Activated CD8-positive, alpha-beta memory T cell treated with anti-CD3 and anti-CD28 coated beads for 1 hour (primary cell): ENCODE results near the gene AMFR.

Experiments used
- DNase-seq, 2 donors: peaks; one replicate each; pipeline ENCODE4 v3.0.0-alpha.2; 2020; ENCODE audit warnings: low read depth in 1 of 2; ENCODE audit errors: extremely low read depth in 1 of 2

Gene AMFR

DNA sequence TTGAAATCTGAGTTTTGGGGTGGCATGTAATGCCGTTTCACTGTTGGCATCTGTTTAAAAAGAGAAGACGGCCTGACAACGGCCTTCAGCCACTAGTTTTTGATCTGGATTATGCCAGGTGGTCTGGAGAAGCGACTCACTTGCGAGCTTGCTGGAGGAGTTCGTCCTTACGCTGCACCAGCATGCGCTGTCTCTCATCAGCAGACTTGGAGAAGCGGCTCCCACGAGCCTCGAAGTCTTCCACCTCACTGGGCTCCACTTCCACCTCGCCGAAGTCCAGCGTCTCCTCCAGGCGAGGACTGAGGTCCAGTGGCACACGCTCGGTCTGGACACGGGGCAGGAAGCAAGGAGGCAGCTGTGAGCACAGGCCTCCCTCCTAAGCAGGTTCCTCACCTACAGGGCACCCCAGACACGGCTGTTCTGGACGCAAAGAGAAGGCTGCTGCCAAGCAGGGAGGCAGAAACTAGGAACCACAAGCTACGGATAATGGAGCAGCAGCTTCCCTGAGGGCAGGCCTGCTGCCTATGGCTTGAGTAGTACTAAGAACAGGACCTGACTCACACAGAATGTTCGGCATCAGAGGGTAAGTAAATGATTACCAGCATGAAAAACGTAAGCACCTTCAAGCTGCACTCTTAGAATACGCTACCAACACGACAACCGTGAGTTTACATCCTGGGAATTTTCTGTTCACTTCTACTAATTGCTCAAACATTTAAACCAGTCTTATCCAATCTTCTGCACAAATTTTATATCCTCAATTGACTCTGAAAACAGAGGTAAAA is 61.4 kb downstream of the AMFR start:
- no peak for DNase-seq

DNA sequence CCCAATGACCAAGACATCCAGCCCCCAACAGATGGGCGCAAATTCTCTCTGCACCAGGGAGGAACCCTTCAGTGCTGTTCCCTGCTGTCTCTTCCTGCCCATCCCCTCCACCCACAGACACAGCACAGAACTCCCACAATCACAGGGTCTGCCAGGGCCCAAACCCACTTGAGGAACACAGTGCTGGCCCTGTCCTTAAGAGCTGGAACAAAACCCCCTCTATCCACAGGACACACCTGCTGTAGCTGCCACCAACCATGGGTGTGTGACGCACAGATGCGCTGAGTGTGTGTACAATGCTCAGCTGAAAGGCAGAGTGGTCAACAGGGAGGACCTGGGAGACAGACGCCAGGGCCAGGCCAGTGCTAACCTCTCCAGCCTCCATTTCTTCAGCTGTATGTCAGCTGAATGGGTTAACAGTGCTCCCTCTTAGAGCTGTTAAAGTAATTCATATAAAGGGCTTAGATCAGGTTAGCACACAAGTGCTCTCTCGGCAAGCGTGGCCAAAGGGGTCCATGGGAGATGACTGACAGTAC is 62.1 kb downstream of the AMFR start:
- DNase-seq = no peak

DNA sequence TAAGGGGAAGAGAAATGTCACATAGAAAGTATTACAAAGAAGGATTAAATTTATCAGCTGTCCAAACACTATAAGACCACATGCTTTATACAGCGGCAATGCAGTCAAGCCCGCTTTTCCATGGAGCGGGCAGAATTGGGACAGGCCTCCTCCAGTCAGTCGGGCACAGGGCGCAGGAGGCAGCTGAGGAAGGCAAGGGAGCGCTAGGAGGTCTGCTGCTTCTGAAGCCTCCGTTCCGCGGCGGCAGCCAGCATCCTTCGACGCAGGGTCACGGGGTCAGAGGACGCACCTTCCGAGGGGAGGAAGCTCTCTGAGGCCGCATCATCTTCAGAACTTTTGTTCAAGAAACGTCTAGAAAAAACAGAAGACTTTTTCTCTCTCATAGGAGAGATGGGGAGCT is 62.6 kb downstream of the AMFR start:
- no peak for DNase-seq

DNA sequence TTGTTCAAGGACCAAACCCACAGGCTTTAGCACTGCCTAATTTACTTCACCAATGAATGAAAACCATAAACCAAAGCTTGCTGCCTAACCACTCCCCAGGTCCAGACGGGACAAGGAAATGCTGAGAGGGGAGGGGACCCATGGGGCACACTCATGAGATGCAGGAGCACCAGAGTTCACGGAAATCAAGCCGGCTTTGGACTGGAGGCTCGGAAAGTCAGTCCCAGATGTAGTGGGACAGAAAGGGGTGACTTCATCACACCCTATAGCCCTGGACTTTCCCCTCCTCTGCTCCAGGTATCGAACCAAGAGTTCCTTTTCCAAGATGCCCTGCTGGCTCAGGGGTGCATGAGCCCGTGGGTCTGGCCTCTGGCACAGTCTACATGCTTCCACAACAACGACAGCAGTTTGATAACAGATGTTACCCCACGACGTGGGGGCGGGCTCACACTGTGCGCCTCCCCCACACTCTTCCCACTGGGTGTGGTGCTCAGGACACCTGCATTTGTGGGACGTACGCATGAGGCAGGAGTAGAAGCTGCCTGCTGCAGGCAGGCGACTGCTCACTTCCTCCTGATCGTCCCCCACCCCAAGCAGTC is 63.2 kb downstream of the AMFR start:
- no peak for DNase-seq

DNA sequence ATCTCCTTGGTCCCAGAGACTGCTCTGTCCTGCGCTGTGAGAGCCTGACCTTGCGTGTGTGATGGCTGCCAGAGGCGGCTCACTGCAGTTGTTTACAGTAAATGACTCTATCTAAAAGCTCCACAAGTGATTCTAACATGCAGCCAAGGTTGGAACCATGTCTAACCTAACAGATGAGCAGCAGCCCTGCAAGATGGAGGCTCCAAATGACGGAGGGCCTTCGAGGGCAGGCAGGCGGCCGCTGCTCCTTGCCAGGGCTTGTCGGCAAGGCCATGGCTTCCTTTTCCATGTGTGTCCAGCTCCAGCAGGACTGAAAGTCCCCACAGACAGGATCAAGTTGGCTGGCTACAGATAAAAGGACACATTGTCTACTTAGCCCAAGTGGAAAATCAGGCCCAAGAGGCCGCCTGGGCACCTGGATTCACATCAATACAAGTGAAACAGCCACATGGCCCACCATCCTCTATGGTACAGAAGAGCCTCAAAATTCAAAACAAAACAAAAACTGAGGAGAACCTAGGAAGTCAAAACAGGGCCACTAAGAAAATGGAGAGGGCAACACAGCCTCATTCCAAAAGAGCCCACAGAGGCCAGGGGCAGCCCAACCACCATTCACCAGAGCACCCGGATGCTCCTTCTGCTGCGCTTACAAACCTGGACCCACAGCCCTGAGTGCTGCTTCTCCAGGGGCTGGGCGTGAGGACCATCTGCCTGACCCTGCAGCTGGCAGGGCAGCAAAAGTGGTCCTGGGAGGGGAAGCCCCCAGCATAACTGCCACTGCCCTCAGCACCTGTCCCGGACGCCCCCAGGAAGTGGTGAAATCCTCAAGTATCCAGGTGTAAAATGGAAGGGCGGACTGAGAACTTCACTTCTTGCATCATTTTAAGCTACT is 65.0 kb downstream of the AMFR start:
- no peak for DNase-seq

DNA sequence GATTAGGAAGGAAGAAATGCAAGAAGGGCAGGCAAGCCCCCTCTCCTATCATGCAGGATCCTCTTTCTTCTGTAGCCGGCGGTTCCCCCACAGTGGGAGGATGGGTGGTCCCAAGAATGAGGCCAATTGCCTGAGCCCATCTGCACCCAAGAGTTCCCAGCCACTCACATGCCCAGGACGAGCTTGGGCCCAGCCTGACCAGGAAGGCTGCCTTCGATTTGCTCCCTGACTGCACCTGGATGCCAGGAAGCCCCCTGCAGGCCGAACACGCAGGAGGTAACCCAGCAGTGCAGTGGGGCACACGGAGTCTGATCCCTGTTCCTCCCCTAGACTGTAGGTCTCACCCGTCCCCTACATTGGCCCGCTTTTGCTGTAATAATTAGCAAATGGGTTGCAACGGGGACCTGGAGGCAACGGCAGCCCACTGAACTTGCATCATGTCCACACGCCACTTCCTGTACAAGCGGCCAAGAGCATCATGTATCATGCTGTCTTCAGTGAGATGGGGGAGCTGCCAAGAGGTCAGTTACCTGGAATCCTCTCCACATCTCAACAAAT is 67.5 kb downstream of the AMFR start:
- DNase-seq = no peak

DNA sequence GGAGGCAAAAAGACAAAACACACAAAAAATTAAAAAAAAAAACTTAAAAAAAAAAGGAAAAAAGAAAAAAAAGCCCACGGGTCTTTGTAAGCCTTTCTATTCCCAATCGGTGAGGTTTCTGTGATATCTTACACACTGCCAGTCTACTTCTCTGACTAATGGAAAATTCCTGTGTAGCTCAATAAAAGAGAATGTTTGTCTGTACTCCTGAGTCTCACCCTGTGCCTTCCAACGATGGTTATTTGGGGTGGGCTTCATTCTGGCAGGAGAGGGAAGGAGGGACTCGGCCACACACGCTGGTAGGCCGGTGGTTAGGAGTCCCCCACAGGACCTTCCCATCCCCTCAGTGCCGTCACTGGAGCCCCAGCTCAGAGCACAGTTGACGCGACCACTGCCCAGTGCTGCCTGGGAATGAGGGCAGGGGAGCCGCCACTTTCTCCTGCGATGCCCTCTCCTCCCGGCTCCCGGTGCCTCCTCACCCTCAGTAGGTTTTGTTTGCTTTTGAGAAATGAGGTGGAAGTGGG is 68.0 kb downstream of the AMFR start:
- no peak for DNase-seq

DNA sequence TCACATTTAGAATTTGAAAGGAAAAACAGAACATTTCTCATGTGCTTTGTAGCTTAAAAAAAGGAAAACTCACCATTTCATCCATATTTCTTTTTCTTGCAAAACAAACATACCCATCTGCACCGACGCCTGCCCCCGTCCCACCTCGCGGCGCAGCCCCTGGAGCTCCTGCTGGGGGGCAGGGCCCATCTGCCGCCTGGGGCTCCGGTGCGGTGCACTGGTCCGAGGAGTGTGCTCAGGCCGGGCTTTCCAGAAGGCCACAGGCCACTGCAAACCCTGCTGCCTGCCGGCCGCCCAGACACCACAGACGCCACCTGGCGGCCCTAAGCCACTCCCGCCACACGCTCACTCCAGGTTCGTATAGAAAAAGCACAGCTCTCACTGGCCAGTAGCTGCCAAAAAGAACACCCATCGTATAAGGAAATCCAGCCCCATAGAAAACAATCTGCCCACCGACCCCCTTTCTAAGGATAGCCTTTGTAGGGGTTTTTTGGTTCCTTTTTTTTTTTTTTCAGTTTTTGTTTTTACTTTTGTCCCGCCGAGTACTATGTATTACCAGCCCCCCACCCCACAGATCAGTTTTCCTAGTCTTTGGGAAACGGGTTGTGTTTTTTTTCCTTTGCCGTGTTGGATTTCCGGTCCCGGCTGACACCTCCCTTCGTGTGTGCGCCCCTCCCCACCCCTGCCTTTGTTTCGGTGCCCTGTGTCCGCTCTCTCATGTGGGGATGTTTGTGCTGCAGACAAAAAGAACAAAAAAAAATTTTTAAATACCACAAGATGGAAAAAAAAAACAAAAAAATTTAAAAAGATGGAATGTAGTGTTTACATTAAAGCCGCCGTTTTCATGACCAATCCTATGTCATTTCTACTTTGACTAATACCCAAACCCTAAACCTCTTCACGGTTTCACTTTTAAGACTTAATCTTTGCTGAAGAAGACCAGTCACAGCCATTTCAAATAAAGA is 68.8 kb downstream of the AMFR start:
- DNase-seq = peak; percentile 11 to 34

DNA sequence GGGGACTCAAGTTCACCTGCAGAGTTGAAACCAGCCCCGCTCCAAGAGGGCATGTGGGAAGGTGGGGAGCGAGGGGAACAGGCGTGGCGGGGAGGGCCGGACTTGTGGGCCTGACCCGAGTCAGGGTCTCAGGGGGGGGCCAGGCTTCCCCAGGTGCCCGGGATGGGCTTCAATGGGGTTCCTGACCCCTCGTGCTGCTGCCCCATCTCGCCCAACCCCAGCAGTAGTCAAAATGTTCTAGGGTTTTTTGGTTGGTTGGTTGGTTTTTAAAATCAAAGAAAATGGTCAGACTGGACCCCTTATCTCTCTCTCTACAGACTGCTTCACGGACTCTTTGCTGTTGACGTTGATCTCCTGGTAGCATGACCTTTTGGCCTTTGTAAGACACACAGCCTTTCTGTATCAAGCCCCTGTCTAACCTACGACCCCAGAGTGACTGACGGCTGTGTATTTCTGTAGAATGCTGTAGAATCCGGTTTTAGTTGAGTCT is 69.5 kb downstream of the AMFR start:
- no peak for DNase-seq

DNA sequence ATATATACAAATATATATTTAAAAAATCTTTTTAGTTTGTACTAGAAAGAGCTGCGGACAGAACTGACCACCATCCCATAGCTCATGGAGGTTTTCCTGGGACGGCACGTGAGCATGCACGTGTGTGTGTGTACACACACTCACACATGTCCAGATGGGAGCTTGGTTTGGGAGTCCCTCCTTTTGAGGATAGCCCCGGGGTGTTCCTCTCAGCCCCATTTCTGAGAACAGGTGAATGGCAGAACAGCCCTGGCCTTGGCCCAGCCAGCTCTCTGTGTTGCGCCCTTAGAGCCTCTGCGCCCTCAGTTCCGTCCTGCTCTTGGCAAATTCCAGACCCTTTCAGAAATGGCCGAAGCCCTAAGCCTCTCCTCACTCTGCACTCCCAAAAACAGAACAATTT is 70.1 kb downstream of the AMFR start:
- no peak for DNase-seq

DNA sequence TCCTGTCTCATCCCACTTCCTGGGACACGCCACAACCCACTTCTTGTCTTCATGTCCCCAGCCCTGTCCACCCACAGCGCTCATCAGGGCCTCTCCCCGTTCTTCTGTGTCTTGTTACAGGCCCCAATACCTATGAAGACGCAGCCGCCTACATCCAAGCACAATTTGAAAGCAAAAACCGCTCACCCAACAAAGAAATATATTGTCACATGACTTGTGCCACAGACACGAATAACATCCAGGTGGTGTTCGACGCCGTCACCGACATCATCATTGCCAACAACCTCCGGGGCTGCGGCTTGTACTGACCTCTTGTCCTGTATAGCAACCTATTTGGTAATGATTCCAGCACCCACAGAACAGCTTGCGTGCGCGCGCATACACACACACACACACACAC is 70.6 kb downstream of the AMFR start:
- DNase-seq = no peak

DNA sequence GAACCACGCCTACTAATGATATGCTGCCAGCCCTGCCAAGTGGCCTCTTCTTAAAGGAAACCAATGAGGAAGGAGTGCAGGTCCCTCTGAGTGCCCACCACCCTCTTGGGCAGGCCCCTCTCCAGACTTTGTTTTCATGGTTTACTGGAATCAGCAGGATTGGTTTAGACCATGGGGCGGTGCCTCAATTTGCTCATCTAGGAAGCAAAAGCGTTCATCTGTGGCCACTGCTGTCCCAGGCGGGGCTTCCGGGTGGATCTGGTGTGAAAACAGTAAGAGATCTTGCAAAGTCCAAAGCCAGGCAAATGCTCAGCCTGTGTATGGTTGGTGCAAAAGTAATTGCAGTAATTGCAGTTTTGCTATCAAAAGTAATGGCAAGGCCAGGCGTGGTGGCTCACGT is 71.3 kb downstream of the AMFR start:
- no peak for DNase-seq

DNA sequence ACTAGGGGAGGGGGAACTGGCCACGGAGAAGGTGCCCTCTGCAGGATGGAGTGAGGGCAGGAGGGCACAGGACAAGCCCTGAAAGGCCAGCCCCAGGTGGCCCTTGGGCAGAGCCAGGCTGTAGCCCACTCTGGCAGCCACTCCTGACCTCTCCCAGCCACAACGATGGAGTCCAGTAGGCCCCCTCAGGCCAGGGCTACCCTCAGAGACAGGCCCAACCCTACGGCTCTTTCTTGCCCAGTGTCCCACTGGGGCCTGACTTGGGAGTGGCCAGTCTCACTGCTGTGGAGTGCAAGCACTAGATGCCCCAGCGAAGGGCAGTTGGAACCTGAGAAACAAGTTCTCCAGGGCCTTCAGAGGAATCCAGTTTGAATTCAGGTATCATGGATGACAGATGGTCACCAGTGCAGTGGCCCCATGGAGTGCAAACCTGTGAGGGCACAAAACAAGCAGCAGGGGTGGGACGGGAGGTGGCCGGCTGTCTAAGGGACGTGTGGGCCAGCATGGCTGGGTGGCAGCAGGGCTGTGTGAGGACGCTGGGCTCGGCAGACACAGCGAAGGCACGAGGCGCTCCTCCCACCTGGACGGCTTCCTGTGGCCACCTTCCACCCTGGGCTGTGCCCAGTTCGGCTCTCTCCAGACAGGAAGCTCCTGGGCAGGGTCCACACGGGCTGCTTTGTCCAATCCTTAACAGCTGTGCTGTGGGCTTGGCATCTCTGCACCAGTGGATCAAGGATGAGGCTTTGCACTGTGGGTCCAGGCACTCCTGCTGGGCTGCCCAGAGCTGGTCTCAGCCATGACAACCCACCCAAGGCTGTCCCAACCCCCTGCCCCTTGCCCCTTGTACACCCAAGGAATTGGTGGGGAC is 72.1 kb downstream of the AMFR start:
- DNase-seq = no peak

DNA sequence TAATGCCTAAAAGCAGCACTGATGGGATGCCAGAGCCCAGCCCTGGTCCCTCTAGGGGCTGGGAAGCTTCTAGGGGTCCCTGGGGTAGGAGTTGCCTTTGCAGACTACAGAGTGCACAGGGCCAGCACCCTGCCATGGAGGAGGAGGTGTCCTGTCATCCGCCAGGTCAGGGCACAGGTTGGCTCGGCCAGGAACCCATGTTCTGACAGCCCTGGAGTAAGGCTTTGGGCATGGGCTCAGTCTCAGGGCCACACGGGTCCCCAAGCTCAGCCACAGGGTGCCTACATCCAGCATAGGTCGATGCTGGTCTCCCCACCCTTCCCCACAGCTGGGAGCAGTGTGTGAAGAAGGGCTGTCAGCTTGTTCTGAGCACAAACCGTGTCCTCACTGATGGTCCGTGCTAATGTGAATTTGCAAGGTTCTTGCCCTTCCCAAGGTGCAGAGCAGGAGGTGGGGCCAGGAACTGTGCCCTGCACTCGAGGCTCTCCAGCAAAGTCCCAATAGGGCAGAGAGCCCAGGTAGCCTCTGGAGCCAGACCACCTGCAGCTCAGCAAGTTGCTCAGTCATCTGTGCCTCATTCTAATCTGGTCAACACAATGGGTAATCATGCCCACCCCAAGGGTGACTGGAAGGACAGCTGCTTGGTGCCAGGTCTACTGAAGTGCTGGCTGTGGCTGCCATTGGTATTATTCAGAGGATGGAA is 72.8 kb downstream of the AMFR start:
- no peak for DNase-seq

DNA sequence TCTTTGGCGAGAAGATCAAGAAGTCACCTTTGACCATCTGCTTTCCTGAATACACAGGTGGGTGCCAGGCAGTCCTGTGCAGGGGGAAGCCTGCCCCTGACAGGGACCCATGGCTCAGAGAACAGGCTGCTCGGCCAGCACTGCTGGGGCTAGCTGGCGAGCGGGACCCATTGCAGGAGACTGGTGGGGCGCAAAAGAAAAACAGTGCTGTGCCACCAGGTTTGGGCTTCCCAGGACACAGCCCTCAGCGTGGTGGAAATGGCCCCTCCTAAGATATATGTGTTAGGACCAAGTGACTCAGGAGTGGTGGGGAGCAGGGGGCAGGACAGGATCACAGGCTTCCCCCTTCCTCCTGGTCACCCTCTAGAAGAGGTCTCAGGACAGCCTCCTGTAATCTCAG is 73.9 kb downstream of the AMFR start:
- DNase-seq = no peak

DNA sequence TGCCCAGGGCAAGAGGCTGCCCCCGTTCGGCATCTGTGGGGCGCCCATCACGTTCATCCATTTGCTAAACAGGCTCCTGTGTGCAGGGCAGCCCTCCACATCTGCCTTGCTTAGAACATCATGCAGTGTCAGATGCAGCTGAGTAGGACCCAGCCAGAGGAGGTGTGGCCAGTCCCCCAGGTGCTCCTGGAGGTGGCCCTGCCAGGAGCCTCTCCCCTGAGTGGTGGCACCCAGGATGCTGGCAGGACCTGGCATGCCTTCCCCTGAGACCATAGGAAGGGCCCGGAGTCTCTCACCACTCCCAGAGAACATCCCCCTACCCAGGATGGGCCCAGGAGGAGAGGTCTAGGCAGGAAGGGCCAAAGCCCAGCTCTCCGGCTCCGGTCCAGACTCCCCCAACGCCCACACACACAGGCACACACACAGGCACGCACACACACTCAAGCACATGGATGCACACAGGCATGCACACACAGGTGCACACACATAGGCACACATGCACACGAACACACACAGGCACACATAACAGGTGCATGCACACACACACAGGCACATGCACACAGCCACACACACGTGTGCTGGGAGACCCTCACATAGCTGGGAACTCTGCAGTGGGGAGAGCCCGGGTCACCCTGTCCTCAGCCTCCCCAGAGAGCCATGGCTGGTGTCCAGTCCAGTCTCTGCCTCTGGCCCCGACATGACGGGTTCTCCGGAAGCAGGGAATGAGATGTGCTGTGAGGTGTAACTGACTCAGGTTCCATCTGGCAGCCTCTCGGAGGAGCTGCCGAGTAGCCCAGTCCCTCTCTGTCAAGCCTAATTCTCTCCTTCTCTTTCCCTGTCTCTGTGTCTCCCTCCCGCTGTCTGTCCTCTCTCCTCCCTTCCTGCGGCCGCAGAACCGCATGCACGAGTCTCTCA is 74.6 kb downstream of the AMFR start:
- no peak for DNase-seq

DNA sequence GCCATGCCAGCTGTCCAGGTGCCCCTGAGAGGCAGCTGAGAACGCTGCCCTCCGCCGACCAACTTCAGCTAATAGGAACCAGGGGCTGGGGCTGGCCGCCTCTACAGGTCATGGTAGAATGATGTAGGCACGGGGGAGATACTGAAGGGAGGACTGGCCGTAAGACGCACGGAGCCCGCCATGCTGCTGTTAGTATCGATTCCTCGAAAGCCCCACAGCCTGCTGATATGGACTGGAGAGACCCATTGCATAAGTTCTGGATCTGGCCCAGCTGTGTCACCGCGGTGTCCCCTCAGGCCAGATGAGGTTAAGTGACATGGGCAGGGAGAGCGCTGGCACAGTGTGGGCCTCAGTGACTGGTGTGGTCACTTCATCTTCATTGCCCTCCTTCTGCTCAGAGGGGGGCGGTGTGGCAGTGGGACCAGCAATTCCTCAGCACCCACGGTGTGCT is 75.6 kb downstream of the AMFR start:
- no peak for DNase-seq
